Effector CD8-positive, alpha-beta T cell (primary cell): Measurements from ENCODE around the gene AFF3.
"Not testable (repeated sequence)": the region's sequence is repeated elsewhere in the genome, so short reads cannot be mapped to it uniquely, and the experiment has no call there.

Experiments used
- DNase-seq: peaks from one replicate; lab custom pipeline; 2025; lab: John Stamatoyannopoulos, UW

The AFF3 gene

GRCh38 chr2:99670768-99671734 is 471.3 kb downstream of the AFF3 start:
- no peak for DNase-seq

- DNase-seq, result no peak
These were observed 476.1 kb downstream of the AFF3 start for GRCh38 chr2:99666256-99666655.

- no peak for DNase-seq
These were observed 478.7 kb downstream of the AFF3 start for GRCh38 chr2:99663641-99664040.

GRCh38 chr2:99662761-99663341 is 479.5 kb downstream of the AFF3 start:
- DNase-seq, result no peak

GRCh38 chr2:99661761-99662160 is 480.6 kb downstream of the AFF3 start:
- not testable (repeated sequence) for DNase-seq

- no peak for DNase-seq
These were observed 481.6 kb downstream of the AFF3 start for GRCh38 chr2:99660616-99661406.

- DNase-seq, result no peak
These were observed 482.5 kb downstream of the AFF3 start for GRCh38 chr2:99659874-99660273.

GRCh38 chr2:99657691-99658258 is 484.6 kb downstream of the AFF3 start:
- no peak for DNase-seq

GRCh38 chr2:99656994-99657393 is 485.4 kb downstream of the AFF3 start:
- DNase-seq, result no peak

GRCh38 chr2:99653433-99653832 is 489.0 kb downstream of the AFF3 start:
- DNase-seq, result no peak

GRCh38 chr2:99652862-99653261 is 489.5 kb downstream of the AFF3 start:
- no peak for DNase-seq

- DNase-seq, result no peak
These were observed 490.3 kb downstream of the AFF3 start for GRCh38 chr2:99651930-99652670.

- DNase-seq, result no peak
These were observed 493.2 kb downstream of the AFF3 start for GRCh38 chr2:99648906-99649789.

- DNase-seq, result no peak
These were observed 494.1 kb downstream of the AFF3 start for GRCh38 chr2:99648178-99648844.

GRCh38 chr2:99645960-99646359 is 496.4 kb downstream of the AFF3 start:
- no peak for DNase-seq

- no peak for DNase-seq
These were observed 498.0 kb downstream of the AFF3 start for GRCh38 chr2:99644419-99644787.

GRCh38 chr2:99643787-99644418 is 498.5 kb downstream of the AFF3 start:
- no peak for DNase-seq

GRCh38 chr2:99641999-99642398 is 500.4 kb downstream of the AFF3 start:
- no peak for DNase-seq

- no peak for DNase-seq
These were observed 501.7 kb downstream of the AFF3 start for GRCh38 chr2:99640635-99641151.
